ENCODE measurements around the gene DBF4.

DBF4 gene

DNA sequence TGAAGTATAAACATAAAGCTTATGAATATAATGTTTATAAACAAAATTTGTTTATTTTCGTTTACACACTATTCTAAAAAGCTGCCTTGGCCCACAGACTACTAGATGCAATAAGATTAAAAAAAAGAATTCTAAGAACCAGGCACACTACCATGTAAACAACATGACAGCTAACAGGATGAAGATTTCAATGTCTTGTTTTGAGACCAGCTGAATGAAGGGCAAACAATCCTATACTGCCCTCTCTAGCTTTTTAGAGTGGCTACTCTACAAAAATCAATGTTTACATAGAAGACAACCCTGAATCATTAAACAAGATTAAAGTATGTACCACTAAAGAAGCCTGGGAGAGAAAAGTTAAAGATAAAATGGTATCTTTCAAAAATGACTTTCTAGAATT lies 38.7 kb upstream of the DBF4 start:
- TF ChIP-seq NFIC (IDR thresholded peaks at IDR 0.05) (no peak), CEBPB (IDR thresholded peaks at IDR 0.05) (no peak)

DNA sequence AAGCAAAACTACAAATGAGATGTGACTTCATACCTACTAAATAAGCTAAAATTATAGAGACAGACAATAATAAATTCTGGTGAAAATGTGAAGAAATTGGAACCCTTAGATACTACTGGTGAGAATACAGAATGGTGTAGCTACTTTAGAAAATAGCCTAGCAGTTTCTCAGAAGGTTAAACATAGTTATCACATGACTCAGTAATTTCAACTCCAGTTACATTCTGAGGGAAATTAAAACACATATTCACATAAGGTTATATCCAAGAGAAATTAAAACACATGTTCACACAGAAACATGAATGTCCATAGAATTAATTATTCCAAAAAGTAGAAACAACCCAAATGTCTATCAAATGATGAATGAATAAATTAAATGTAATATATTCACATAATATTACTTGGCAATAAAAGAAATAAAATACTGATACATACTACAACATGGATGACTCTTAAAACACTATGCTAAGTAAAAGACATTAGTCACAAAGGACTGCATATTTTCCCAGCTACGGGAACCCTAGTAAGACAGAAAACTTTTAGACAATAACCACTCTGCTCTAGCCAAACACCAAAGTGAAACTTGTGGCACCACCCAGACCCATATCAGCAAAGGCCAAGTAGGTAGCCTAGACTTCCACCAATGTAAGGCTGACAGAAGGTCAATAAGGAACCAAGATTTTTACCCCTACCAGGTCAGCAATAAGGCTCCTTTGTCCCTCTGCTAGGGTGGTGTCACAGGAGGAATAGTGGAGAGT lies 25.3 kb upstream of the DBF4 start:
- TF ChIP-seq, protein P1, sequence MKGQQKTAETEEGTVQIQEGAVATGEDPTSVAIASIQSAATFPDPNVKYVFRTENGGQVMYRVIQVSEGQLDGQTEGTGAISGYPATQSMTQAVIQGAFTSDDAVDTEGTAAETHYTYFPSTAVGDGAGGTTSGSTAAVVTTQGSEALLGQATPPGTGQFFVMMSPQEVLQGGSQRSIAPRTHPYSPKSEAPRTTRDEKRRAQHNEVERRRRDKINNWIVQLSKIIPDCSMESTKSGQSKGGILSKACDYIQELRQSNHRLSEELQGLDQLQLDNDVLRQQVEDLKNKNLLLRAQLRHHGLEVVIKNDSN (IDR thresholded peaks at IDR 0.05): no peak
- TF ChIP-seq ZBTB7A (IDR thresholded peaks at IDR 0.05; ENCODE audit: low read depth): no peak
- no peak for TF ChIP-seq EP300 (IDR thresholded peaks at IDR 0.05; ENCODE audit: borderline replicate concordance)
- no peak for TF ChIP-seq NFIC (IDR thresholded peaks at IDR 0.05)
- no peak for TF ChIP-seq TEAD4 (IDR thresholded peaks at IDR 0.05)
- TF ChIP-seq TCF12 (IDR thresholded peaks at IDR 0.05; ENCODE audit: low read depth): no peak
- no peak for TF ChIP-seq RAD21 (IDR thresholded peaks at IDR 0.05; ENCODE audit: low read depth)
- no peak for TF ChIP-seq FOXM1 (IDR thresholded peaks at IDR 0.05; ENCODE audit: borderline replicate concordance, low read depth)
- no peak for TF ChIP-seq REST (IDR thresholded peaks at IDR 0.05; ENCODE audit: low read depth)
- no peak for TF ChIP-seq CREB1 (IDR thresholded peaks at IDR 0.05; ENCODE audit: low read depth)
- no peak for TF ChIP-seq CEBPB (IDR thresholded peaks at IDR 0.05)

DNA sequence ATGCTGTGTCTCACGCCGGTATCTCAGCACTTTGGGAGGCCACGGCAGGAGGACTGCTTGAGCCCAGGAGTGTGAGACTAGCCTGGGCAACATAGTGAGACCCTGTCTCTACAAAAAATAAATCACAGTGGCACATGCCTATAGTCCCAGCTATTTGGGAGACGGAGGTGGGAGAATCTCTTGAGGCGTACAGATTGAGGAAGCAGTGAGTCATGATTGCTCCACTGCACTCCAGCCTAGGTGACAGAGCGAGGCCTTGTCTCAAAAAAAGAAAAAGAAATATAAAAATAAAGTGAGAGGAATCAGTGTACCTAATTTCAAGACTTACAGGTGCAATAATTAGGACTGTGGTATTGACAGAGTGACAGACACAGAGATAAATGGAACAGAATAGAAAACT lies 24.0 kb upstream of the DBF4 start:
- TF ChIP-seq REST (IDR thresholded peaks at IDR 0.05; ENCODE audit: low read depth): no peak
- no peak for TF ChIP-seq TEAD4 (IDR thresholded peaks at IDR 0.05)
- TF ChIP-seq TCF12 (IDR thresholded peaks at IDR 0.05; ENCODE audit: low read depth): no peak
- no peak for TF ChIP-seq YY1 (IDR thresholded peaks at IDR 0.05; ENCODE audit: low read depth)
- no peak for TF ChIP-seq MAX (IDR thresholded peaks at IDR 0.05)
- no peak for TF ChIP-seq CREB1 (IDR thresholded peaks at IDR 0.05; ENCODE audit: low read depth)
- TF ChIP-seq FOXM1 (IDR thresholded peaks at IDR 0.05; ENCODE audit: borderline replicate concordance, low read depth): no peak
- TF ChIP-seq NFIC (IDR thresholded peaks at IDR 0.05): no peak
- no peak for TF ChIP-seq TAF1 (IDR thresholded peaks at IDR 0.05; ENCODE audit: low read depth)
- TF ChIP-seq EP300 (IDR thresholded peaks at IDR 0.05; ENCODE audit: borderline replicate concordance): no peak
- TF ChIP-seq, protein P1 (IDR thresholded peaks at IDR 0.05): no peak
- TF ChIP-seq EGR1 (IDR thresholded peaks at IDR 0.05): no peak
- TF ChIP-seq ZBTB7A (IDR thresholded peaks at IDR 0.05; ENCODE audit: low read depth): no peak
- TF ChIP-seq RAD21 (IDR thresholded peaks at IDR 0.05; ENCODE audit: low read depth): no peak
- no peak for TF ChIP-seq CEBPB (IDR thresholded peaks at IDR 0.05)

DNA sequence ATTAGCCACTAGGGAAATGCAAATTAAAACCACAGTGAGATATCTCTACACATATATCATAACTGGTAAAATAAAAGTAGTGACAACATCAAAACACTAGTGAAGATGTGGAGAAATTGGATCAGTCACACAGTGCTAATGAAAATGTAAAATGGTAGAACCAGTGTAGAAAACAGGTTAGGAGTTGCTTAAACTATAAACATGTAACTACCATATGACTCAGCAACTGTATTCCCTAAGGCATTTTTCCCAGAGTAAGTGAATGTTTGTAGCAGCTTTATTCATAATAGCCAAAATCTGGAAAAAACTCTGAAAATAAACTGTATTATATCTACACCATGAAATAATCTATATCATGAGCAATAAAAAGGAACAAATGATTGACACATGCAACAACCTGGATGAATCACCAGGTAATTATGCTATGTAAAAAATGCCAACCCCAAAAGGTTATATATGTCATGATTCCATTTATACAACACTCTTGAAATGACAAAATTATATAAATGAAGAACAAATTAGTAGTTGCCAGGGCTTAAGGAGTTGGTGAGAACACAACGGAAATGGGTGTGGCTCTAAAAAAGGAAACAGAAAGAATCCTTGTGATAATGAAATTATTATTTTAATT lies 22.9 kb upstream of the DBF4 start:
- TF ChIP-seq NFIC (IDR thresholded peaks at IDR 0.05) (no peak), TEAD4 (IDR thresholded peaks at IDR 0.05) (no peak), CEBPB (IDR thresholded peaks at IDR 0.05) (no peak), EP300 (IDR thresholded peaks at IDR 0.05; ENCODE audit: borderline replicate concordance) (no peak), REST (IDR thresholded peaks at IDR 0.05; ENCODE audit: low read depth) (no peak)

Measured in Ishikawa (cell line).